GM19328 (cell line): ENCODE data around the gene D2HGDH.
"Not testable (repeated sequence)": the region's sequence is repeated elsewhere in the genome, so short reads cannot be mapped to it uniquely, and the experiment has no call there.

Experiments used
- ATAC-seq: cut with Tn5 transposase; IDR thresholded peaks from one replicate; pipeline ENCODE4 v1.9.1; 2021; ENCODE audit warnings: mild to moderate bottlenecking, moderate library complexity; ENCODE audit not compliant: unreplicated experiment

Gene D2HGDH

GRCh38 chr2:241817126-241817820, 82.8 kb downstream of the D2HGDH start:
- ATAC-seq = no peak

GRCh38 chr2:241817821-241818215, 83.4 kb downstream of the D2HGDH start:
- not testable (repeated sequence) for ATAC-seq
